ENCODE data around the gene LARP1. TPM values are rescaled to one million over a fixed set of nuclear protein-coding genes. Genes with fewer than 3 reads are reported as not detected.
A peak's percentile ranks its signal among the peaks of the same experiment; 100 is the strongest.
"Not testable (repeated sequence)": the region's sequence is repeated elsewhere in the genome, so short reads cannot be mapped to it uniquely, and the experiment has no call there.

The LARP1 gene
- total and polyA plus RNA-seq, 9 of the 15 experiments (the other 6 are each of a cell fraction or from before 2014, with no cell fraction given), result 22.6 to 300 (median 92.0) TPM

DNA sequence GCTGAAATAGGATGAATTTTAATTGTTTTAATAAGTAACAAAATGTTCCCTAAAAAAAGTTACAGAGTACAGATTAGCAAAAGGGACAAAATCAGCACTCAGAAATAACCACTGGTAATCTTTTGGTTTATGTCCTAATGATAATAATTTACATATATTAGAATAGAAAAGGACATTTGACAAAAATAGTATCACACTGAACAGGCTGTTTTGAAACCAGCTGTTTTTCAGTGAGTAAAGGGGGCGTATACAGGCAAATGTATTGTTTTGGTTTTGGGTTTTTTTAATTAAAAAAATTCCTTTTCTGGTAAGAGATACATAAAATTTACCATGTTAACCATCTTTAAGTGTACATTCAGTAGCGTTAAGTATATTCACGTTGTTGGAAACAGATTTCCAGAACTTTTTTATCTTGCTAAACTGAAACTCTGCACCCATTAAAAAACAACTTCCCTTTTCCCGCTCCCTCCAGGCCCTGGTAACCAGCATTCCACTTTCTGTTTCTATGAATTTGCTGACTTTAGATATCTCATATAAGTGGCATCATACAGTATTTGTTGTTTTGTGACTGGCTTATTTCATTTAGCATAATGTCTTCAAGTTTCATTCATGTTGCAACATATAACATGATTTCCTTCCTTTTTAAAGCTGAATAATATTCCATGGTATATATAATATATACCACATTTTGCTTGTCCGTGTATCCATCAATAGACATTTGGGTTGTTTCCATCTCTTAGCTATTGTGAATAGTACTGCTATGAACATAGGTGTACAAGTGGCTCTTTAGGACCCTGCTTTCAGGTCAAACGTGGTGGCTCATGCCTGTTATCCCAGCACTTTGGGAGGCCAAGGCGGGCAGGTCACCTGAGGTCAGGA is 20.6 kb upstream of the LARP1 start (continued):
- TF ChIP-seq ETV1 (tag; conservative IDR thresholded peaks at IDR 0.05; ENCODE audit: low read depth) (no peak), ZNF316 (IDR thresholded peaks at IDR 0.05) (peak; percentile 52), ZNF140 (CRISPR knock-in tag; IDR thresholded peaks at IDR 0.05) (no peak), C11orf30 (IDR thresholded peaks at IDR 0.05; ENCODE audit: low read depth) (peak; percentile 52; the same call in 1 of the 2 replicates), JUNB (CRISPR knock-in tag; conservative IDR thresholded peaks at IDR 0.05) (no peak), NFE2L1 (tag; IDR thresholded peaks at IDR 0.05; ENCODE audit: borderline replicate concordance, low read depth) (no peak), GATAD2B (IDR thresholded peaks at IDR 0.05; ENCODE audit: borderline replicate concordance) (0 out of 2 replicates have a peak, but pooled peaks have one; percentile 34), RBBP5 (IDR thresholded peaks at IDR 0.05; ENCODE audit: borderline replicate concordance, insufficient read depth, low read length, poor library complexity, severe bottlenecking) (no peak), ZNF436 (CRISPR knock-in tag; IDR thresholded peaks at IDR 0.05) (no peak)
- TF ChIP-seq, protein P1, sequence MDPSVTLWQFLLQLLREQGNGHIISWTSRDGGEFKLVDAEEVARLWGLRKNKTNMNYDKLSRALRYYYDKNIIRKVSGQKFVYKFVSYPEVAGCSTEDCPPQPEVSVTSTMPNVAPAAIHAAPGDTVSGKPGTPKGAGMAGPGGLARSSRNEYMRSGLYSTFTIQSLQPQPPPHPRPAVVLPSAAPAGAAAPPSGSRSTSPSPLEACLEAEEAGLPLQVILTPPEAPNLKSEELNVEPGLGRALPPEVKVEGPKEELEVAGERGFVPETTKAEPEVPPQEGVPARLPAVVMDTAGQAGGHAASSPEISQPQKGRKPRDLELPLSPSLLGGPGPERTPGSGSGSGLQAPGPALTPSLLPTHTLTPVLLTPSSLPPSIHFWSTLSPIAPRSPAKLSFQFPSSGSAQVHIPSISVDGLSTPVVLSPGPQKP (CRISPR knock-in tag; IDR thresholded peaks at IDR 0.05), result no peak

DNA sequence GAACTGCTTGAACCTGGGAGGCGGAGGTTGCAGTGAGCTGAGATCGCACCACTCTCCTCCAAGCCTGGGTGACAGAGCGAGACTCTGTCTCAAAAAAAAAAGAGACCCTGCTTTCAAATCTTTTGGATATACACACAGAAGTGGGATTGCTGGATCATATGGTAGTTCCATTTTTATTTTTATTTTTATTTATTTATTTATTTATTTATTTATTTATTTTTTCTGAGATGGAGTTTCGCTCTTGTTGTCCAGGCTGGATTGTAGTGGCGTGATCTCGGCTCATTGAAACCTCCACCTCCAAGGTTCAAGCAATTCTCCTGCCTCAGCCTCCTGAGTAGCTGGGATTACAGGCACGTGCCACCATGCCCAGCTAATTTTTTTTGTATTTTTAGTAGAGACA is 19.8 kb upstream of the LARP1 start:
- DNase-seq (ENCODE audit: extremely low read depth in 1 of 4, low spot score in 3 of 4); H3K4me3 ChIP-seq; H3K9me1 ChIP-seq (ENCODE audit: control insufficient read depth, insufficient read depth, low read length); CTCF ChIA-PET (ENCODE audit: low intra/inter-chr PET ratio); H3K27me3 ChIP-seq (ENCODE audit: control insufficient read depth in 2 of 2, insufficient read depth in 2 of 2, low read length in 2 of 2); H3K79me2 ChIP-seq (ENCODE audit: control insufficient read depth, insufficient read depth, low read length); H3K4me2 ChIP-seq (ENCODE audit: insufficient read depth, low read length); intact Hi-C loops (cut with micrococcal nuclease); H2AFZ ChIP-seq (ENCODE audit: low read depth, low read length); BruUV-seq (replicated peaks); H3K36me3 ChIP-seq (ENCODE audit: control insufficient read depth, insufficient read depth, low read length); ATAC-seq; H3K4me1 ChIP-seq (replicated peaks in 1 of 2; ENCODE audit: control insufficient read depth in 2 of 2, insufficient read depth in 2 of 2, low read length in 2 of 2); in situ Hi-C loops (cut with MboI); H3K9ac ChIP-seq (ENCODE audit: insufficient read depth in 1 of 2, low read depth in 2 of 2, low read length in 2 of 2); H4K20me1 ChIP-seq (replicated peaks; ENCODE audit: control insufficient read depth, insufficient read depth, low read length); FAIRE-seq; H3K27ac ChIP-seq (ENCODE audit: extremely low read depth, low read depth, low read length); H3K9me3 ChIP-seq (replicated peaks; ENCODE audit: control insufficient read depth, insufficient read depth, low read depth, low read length): not testable (repeated sequence)
- POLR2A ChIA-PET, result interaction anchor here (1.4 kb wide), 1 partner anchor 11 kb away, joined by 4 read pairs; no protein-coding TSS in a partner anchor
- 91% methylated on average over 5 of the region's 7 CpGs for WGBS (ENCODE audit: insufficient coverage, low coverage, missing lambda C conversion rate)

DNA sequence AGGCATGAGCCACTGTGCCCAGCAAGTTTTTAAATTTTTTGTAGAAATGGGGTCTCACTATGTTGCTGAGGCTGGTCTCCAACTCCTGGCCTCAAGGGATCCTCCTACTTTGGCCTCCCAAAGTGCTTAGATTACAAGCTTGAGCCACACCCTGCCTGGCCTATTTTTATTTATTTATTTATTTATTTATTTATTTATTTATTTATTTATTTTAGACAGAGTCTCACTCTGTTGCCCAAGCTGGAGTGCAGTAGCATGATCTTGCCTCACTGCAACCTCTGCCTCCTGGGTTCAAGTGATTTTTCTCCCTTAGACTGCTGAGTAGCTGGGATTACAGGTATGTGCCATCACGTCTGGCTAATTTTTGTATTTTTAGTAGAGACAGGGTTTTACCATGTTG is 18.8 kb upstream of the LARP1 start:
- H3K27ac ChIP-seq (ENCODE audit: extremely low read depth, low read depth, low read length); H3K4me1 ChIP-seq (replicated peaks in 1 of 2; ENCODE audit: control insufficient read depth in 2 of 2, insufficient read depth in 2 of 2, low read length in 2 of 2); FAIRE-seq; H3K9ac ChIP-seq (ENCODE audit: insufficient read depth in 1 of 2, low read depth in 2 of 2, low read length in 2 of 2); H3K4me2 ChIP-seq (ENCODE audit: insufficient read depth, low read length); DNase-seq (ENCODE audit: extremely low read depth in 1 of 4, low spot score in 3 of 4); BruUV-seq (replicated peaks); H4K20me1 ChIP-seq (replicated peaks; ENCODE audit: control insufficient read depth, insufficient read depth, low read length); H3K27me3 ChIP-seq (ENCODE audit: control insufficient read depth in 2 of 2, insufficient read depth in 2 of 2, low read length in 2 of 2); H2AFZ ChIP-seq (ENCODE audit: low read depth, low read length); intact Hi-C loops (cut with micrococcal nuclease); CTCF ChIA-PET (ENCODE audit: low intra/inter-chr PET ratio); in situ Hi-C loops (cut with MboI); H3K4me3 ChIP-seq; H3K79me2 ChIP-seq (ENCODE audit: control insufficient read depth, insufficient read depth, low read length); H3K9me1 ChIP-seq (ENCODE audit: control insufficient read depth, insufficient read depth, low read length); ATAC-seq; H3K36me3 ChIP-seq (ENCODE audit: control insufficient read depth, insufficient read depth, low read length); H3K9me3 ChIP-seq (replicated peaks; ENCODE audit: control insufficient read depth, insufficient read depth, low read depth, low read length): not testable (repeated sequence)
- POLR2A ChIA-PET, result interaction anchor here (0.7 kb wide), 1 partner anchor 22 kb away, joined by 3 read pairs; no protein-coding TSS in a partner anchor
- WGBS (ENCODE audit: insufficient coverage, low coverage, missing lambda C conversion rate), result 82% methylated on average over 1 of the region's 1 CpG
